Tibial nerve (tissue), 4 donors: ENCODE measurements around the gene OR6K2.

Experiments used
- CTCF ChIP-seq, 5 experiments: fragments of 200-600 bp in 3 of 5; fragments of 450-650 bp in 2 of 5; sonication (generic) in 3 of 5; IDR thresholded peaks; one replicate each; pipeline ENCODE4 v1.5.1; 2016 to 2019; ENCODE audit warnings: antibody characterized with exemption in 5 of 5, mild to moderate bottlenecking in 3 of 5, moderate library complexity in 2 of 5
- EP300 ChIP-seq, 2 donors: sonication (generic); formaldehyde crosslinking; IDR thresholded peaks; one replicate each; pipeline ENCODE4 v1.6.1; 2017; ENCODE audit warnings: antibody characterized with exemption in 2 of 2, mild to moderate bottlenecking in 1 of 2
- POLR2A ChIP-seq, 2 donors: fragments of 450-650 bp; IDR thresholded peaks; one replicate each; pipeline ENCODE4 v1.6.1; 2017; ENCODE audit warnings: antibody characterized with exemption in 2 of 2, mild to moderate bottlenecking in 2 of 2, moderate library complexity in 2 of 2

GRCh38 chr1:158716335-158716734 lies 15.9 kb upstream of the OR6K2 start:
- no peak for TF ChIP-seq CTCF (IDR thresholded peaks at IDR 0.05)
- no peak for TF ChIP-seq EP300 (IDR thresholded peaks at IDR 0.05)
- no peak for TF ChIP-seq POLR2A (IDR thresholded peaks at IDR 0.05)
